Heart left ventricle (tissue), 13 donors: Measurements from ENCODE around the gene OR1S1.

Experiments used
- CTCF ChIP-seq, 12 donors: fragments of 200-600 bp; sonication (generic) in 4 of 12; IDR thresholded peaks; one replicate each; pipeline versions ENCODE4 v1.5.0 to v1.8.0; 2018 to 2022; ENCODE audit warnings: antibody characterized with exemption in 12 of 12, mild to moderate bottlenecking in 5 of 12
- POLR2A ChIP-seq, 2 donors: fragments of 450-650 bp; IDR thresholded peaks; one replicate each; pipeline ENCODE4 v1.6.1; 2017; ENCODE audit warnings: antibody characterized with exemption in 2 of 2, mild to moderate bottlenecking in 2 of 2, moderate library complexity in 2 of 2
- donor health status: ischemic (EF 13 %, LVEDD 7.1; RV severe dilation, severe dysfunction).
- donor health status: DM: no; HTN: yes; CAD: no.
- donor health status: DM: no; HTN: no; CAD: no.
- donor health status: ischemic (EF 25% LVEDD 6.9; RV normal size, moderate dysfunction).
- donor health status: ischemic (EF 25% LVEDD 5.7; RV mildly dilated, moderate dysfunction).
- donor health status: ischemic (EF 35%, LVEDD 5.7; RV mildly dilated, moderate dysfunction).
- donor health status: nonischemic (EF 11% LVEDD 7.7; RV severe dilation, severe dysfunction).
- donor health status: DM: yes; HTN: yes; CAD: no.
- donor health status: PGD.
- donor health status: ischemic (EF 29% LVEDD 5.4; RV normal size, mild dysfunction).
- donor health status: nonischemic (EF 23%, LVEDD 6.1; RV moderate dilation, normal function).

GRCh38 chr11:58243954-58244353, 31.4 kb downstream of the OR1S1 start:
- TF ChIP-seq CTCF (IDR thresholded peaks at IDR 0.05) (no peak), POLR2A (IDR thresholded peaks at IDR 0.05) (no peak)
